ENCODE data around the gene MS4A10. TPM values are rescaled to one million over a fixed set of nuclear protein-coding genes. Genes with fewer than 3 reads are reported as not detected.

Gene MS4A10
- total RNA-seq, 1 experiment from 2014 or later: not detected

- Histone ChIP-seq H3K79me2 (ENCODE audit: low read length) (no peaks in the 10 kb centered on the region), H3K9ac (ENCODE audit: low read length) (no peak overlapping the region), H3K4me1 (ENCODE audit: insufficient read depth, low read length) (no peaks in the 10 kb centered on the region), H3K9me2 (replicated peaks; ENCODE audit: low read length) (no peaks in the 10 kb centered on the region), H3K9me3 (ENCODE audit: low read length) (no peaks in the 10 kb centered on the region), H2AFZ (ENCODE audit: low read length) (no peak overlapping the region), H3K36me3 (ENCODE audit: low read depth, low read length) (no peaks in the 10 kb centered on the region), H3F3A (ENCODE audit: low read length, unreplicated experiment) (no peaks in the 10 kb centered on the region), H3K27ac (ENCODE audit: low read length) (no peak overlapping the region), H4K20me1 (ENCODE audit: low read length) (no peaks in the 10 kb centered on the region), H3K4me3 (ENCODE audit: low read length) (no peak overlapping the region), H3K4me2 (ENCODE audit: low read length) (no peak overlapping the region), H3K27me3 (ENCODE audit: low read length) (peaks cover 13% of the 10 kb centered on the region)
- no peak for DNase-seq
- no peak for ATAC-seq
- BruUV-seq (replicated peaks): no TSS peak
- intact Hi-C loops (cut with micrococcal nuclease): no loop called here
- ChIA-PET CTCF (no interaction called here), POLR2A (ENCODE audit: unreplicated experiment) (no interaction called here)
- TF ChIP-seq EZH2 (IDR thresholded peaks at IDR 0.05; ENCODE audit: low read length, unreplicated experiment) (no peak), CTCF (conservative IDR thresholded peaks at IDR 0.05; ENCODE audit: low read depth, low read length) (no peak), EZH2phosphoT487 (IDR thresholded peaks at IDR 0.05; ENCODE audit: borderline replicate concordance, low read length) (no peak)
Observed at GRCh38 chr11:60747359-60747873, 37.7 kb upstream of the MS4A10 start.

- Histone ChIP-seq H3K36me3 (ENCODE audit: low read depth, low read length) (no peaks in the 10 kb centered on the region), H3K9me3 (ENCODE audit: low read length) (no peaks in the 10 kb centered on the region), H3K79me2 (ENCODE audit: low read length) (no peaks in the 10 kb centered on the region), H4K20me1 (ENCODE audit: low read length) (no peaks in the 10 kb centered on the region), H3K4me1 (ENCODE audit: insufficient read depth, low read length) (no peaks in the 10 kb centered on the region), H3K9me2 (replicated peaks; ENCODE audit: low read length) (no peaks in the 10 kb centered on the region), H3K27me3 (ENCODE audit: low read length) (peaks cover 21% of the 10 kb centered on the region), H3F3A (ENCODE audit: low read length, unreplicated experiment) (no peaks in the 10 kb centered on the region), H3K27ac (ENCODE audit: low read length) (no peak overlapping the region), H2AFZ (ENCODE audit: low read length) (no peak overlapping the region), H3K9ac (ENCODE audit: low read length) (no peak overlapping the region), H3K4me3 (ENCODE audit: low read length) (no peak overlapping the region), H3K4me2 (ENCODE audit: low read length) (no peak overlapping the region)
- ChIA-PET CTCF (no interaction called here), POLR2A (ENCODE audit: unreplicated experiment) (no interaction called here)
- BruUV-seq (replicated peaks): no TSS peak
- DNase-seq: no peak
- TF ChIP-seq EZH2phosphoT487 (IDR thresholded peaks at IDR 0.05; ENCODE audit: borderline replicate concordance, low read length) (no peak), CTCF (conservative IDR thresholded peaks at IDR 0.05; ENCODE audit: low read depth, low read length) (no peak), EZH2 (IDR thresholded peaks at IDR 0.05; ENCODE audit: low read length, unreplicated experiment) (no peak)
- no peak for ATAC-seq
- intact Hi-C loops (cut with micrococcal nuclease): no loop called here
Observed at GRCh38 chr11:60748225-60748624, 36.9 kb upstream of the MS4A10 start.

GRCh38 chr11:60748821-60749220 is 36.3 kb upstream of the MS4A10 start:
- Histone ChIP-seq H3K27me3 (ENCODE audit: low read length) (peaks cover 26% of the 10 kb centered on the region), H3K4me1 (ENCODE audit: insufficient read depth, low read length) (no peaks in the 10 kb centered on the region), H3K9me2 (replicated peaks; ENCODE audit: low read length) (no peaks in the 10 kb centered on the region), H3K9ac (ENCODE audit: low read length) (no peak overlapping the region), H4K20me1 (ENCODE audit: low read length) (no peaks in the 10 kb centered on the region), H3F3A (ENCODE audit: low read length, unreplicated experiment) (no peaks in the 10 kb centered on the region), H3K4me3 (ENCODE audit: low read length) (no peak overlapping the region), H2AFZ (ENCODE audit: low read length) (no peak overlapping the region), H3K4me2 (ENCODE audit: low read length) (no peak overlapping the region), H3K36me3 (ENCODE audit: low read depth, low read length) (no peaks in the 10 kb centered on the region), H3K9me3 (ENCODE audit: low read length) (no peaks in the 10 kb centered on the region), H3K27ac (ENCODE audit: low read length) (no peak overlapping the region), H3K79me2 (ENCODE audit: low read length) (no peaks in the 10 kb centered on the region)
- no peak for ATAC-seq
- intact Hi-C loops (cut with micrococcal nuclease): no loop called here
- no TSS peak for BruUV-seq (replicated peaks)
- CTCF ChIA-PET: no interaction called here
- TF ChIP-seq CTCF (conservative IDR thresholded peaks at IDR 0.05; ENCODE audit: low read depth, low read length) (no peak), EZH2phosphoT487 (IDR thresholded peaks at IDR 0.05; ENCODE audit: borderline replicate concordance, low read length) (no peak), EZH2 (IDR thresholded peaks at IDR 0.05; ENCODE audit: low read length, unreplicated experiment) (no peak)
- POLR2A ChIA-PET (ENCODE audit: unreplicated experiment): no interaction called here
- no peak for DNase-seq

Data from PC-3 (cell line).